IPS DF 19.7 (cell line): ENCODE results near the gene IBTK.
"Not testable (repeated sequence)": the region's sequence is repeated elsewhere in the genome, so short reads cannot be mapped to it uniquely, and the experiment has no call there.

Experiments
- DNase-seq: peaks from one replicate; pipeline ENCODE4 v3.0.0-alpha.2; 2013; ENCODE audit warnings: low read depth, low spot score

IBTK gene, protein sequence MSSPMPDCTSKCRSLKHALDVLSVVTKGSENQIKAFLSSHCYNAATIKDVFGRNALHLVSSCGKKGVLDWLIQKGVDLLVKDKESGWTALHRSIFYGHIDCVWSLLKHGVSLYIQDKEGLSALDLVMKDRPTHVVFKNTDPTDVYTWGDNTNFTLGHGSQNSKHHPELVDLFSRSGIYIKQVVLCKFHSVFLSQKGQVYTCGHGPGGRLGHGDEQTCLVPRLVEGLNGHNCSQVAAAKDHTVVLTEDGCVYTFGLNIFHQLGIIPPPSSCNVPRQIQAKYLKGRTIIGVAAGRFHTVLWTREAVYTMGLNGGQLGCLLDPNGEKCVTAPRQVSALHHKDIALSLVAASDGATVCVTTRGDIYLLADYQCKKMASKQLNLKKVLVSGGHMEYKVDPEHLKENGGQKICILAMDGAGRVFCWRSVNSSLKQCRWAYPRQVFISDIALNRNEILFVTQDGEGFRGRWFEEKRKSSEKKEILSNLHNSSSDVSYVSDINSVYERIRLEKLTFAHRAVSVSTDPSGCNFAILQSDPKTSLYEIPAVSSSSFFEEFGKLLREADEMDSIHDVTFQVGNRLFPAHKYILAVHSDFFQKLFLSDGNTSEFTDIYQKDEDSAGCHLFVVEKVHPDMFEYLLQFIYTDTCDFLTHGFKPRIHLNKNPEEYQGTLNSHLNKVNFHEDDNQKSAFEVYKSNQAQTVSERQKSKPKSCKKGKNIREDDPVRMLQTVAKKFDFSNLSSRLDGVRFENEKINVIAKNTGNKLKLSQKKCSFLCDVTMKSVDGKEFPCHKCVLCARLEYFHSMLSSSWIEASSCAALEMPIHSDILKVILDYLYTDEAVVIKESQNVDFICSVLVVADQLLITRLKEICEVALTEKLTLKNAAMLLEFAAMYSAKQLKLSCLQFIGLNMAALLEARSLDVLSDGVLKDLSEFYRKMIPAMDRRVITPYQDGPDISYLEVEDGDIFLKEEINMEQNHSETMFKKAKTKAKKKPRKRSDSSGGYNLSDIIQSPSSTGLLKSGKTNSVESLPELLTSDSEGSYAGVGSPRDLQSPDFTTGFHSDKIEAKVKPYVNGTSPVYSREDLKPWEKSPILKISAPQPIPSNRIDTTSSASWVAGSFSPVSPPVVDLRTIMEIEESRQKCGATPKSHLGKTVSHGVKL (N-terminal part only)

DNA sequence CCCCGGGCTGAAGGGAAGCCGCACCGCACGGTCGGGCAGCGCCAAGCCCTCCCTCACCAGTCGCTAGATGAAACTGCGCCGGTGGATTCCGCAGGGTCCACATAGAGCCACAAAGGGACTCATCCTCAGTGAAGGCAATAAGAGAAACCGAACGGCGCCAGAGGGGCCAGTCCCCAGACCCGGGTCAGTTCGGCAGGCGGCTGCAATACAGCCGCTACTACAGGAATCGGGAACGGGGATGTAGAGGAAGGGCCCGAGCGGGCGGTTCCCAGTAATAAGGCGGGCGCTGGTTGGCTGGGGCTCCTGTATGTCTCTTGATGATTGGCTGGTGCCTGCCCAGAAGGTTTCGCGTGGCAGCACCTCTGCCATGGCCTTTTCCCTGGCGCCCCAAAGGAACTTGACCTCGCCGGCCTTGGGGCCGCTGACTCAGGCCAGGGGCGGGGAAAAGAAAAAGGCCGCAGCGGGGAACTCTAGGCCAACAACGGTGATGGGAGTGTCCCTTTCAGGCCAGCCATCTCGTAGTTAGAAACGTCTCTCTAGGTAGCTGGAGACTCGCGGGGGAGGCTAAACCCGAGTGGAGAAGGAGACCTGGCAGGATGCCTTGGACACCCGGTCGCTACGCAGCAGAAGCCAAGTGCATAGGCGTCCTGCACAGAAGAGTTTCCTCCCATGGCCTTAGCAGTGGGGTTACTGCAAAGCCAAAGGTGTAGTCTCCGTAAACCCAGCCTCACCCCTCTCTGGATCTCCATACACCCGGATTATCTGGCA lies at the start of gene IBTK:
TSS of gene IBTK (minus strand) at position 240 of the 768 bp plus-strand sequence. CDS start 7,258 bp downstream, outside the sequence.
- peak; percentile 56 for DNase-seq

DNA sequence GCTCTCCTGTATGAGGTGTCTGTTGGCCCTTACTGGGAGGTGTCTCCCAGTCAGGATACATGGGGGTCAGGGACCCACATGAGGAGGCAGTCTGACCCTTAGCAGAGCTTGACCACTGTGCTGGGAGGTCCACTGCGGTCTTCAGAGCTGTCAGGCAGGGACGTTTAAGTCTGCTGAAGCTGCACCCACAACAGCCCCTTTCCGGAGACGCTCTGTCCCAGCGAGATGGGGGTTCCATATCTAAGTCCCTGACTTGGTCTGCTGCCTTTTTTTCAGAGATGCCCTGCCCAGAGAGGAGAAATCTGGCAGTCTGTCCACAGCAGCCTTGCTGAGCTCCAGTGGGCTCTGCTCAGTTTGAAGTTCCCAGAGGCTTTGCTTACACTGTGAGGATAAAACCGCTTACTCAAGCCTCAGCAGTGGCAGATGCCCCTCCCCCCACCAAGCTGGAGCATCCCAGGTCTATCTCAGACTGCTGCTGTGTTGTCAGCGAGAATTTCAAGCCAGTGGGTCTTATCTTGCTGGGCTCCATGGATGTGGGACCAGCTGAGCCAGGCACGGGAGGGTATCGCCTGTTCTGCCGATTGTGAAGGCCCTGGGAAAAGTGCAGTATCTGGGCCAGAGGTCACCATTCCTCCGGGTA lies 36.3 kb upstream of the IBTK start:
- no peak for DNase-seq

DNA sequence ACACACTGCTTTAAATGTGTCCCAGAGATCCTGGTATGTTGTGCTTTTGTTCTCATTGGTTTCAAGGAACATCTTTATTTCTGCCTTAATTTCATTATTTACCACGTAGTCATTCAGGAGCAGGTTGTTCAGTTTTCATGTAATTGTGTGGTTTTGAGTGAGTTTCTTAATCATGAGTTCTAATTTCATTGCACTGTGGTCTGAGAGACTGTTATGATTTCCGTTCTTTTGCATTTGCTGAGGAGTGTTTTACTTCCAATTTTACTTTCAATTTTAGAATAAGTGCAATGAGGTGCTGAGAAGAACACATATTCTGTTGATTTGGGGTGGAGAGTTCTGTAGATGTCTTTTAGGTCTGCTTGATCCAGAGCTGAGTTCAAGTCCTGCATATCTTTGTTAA lies 34.0 kb upstream of the IBTK start:
- not testable (repeated sequence) for DNase-seq

DNA sequence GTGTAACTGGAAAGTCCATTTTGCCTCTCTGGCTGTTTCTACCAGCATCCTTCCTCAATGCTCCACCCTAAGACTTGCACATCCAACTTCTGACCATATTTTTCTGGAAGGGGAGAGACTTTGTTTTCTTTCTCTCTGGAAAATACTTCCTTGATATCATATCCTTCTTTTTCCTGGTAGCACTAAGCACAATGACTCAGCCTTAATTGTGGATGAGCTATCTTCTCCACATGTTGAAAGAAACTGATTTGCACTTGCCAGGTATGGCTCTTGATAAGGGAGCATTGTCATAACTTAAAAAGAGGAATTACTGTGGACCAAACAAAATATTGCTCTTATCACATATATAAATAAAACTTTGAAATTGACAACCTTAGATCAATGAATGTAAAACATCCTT lies 30.1 kb upstream of the IBTK start:
- DNase-seq, result no peak

DNA sequence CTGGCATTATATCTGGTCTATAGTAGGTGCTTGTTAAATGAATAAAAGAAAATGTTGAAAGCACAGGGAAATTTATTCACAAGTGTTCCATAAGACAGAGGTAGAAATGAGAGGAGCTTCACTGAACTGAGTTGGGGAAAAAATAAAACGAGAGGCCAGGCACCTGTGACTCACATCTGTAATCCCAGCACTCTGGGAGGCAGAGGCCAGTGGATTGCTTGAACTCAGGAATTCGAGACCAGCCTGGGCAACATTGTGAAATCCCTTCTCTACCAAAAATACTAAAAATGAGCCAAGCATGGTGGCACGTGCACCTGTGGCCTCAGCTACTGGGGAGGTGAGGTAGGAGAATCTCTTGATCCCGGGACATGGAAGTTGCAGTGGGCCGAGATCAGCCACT lies 28.1 kb upstream of the IBTK start:
- no peak for DNase-seq

DNA sequence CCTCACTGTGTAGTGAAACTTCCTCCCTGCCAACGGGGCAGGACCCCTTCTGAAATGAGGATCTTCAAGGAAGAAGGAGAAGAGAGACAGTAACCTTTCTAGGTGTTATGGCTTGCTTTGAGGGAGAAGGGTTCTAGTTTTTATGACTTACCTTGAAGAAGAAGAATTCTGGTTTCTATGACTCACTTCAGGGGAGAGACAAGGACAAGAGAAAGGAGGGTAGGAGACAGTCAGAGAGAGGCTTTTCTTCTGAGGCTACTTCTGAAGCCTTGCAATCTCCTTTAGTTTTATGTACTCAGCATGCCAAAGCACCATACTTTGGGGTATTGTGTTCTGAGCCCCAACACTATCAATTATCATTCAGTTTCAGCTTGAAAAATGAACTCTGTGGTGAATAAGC lies 25.8 kb upstream of the IBTK start:
- no peak for DNase-seq

DNA sequence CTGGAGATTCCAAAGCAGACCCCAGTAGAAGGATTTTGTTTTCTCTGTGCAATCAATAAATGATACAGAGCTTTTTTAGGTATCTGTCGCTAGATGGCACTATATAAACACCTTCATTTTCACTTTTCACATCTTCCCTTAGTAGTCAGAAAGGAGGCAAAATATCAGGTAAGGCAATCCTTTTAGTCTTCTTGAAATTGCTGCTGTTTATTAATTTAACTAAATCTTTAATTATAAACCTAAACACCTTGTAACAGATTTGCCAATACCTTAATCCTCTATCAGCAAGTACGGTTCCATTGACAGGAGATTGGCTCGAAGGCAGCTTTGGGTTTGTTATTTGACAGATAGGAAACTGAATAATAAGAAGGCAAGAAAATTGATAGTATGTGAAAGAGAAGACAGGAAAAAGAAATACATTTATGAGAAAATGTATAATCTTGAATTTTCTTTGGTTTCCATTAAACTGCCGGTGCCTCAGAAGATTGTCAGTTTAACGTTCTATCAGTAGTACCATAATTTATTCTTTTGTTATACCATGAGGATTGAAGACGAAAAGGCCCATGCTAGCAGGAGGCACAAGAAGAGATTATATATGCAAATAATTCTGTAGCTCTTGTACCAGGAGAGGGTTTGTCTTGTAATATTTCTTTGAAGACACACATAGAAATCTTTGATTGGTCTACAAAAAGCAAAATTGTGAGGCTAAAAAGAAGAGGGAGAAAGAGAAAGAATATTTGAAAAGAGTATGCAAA lies 23.5 kb upstream of the IBTK start:
- DNase-seq, result no peak

DNA sequence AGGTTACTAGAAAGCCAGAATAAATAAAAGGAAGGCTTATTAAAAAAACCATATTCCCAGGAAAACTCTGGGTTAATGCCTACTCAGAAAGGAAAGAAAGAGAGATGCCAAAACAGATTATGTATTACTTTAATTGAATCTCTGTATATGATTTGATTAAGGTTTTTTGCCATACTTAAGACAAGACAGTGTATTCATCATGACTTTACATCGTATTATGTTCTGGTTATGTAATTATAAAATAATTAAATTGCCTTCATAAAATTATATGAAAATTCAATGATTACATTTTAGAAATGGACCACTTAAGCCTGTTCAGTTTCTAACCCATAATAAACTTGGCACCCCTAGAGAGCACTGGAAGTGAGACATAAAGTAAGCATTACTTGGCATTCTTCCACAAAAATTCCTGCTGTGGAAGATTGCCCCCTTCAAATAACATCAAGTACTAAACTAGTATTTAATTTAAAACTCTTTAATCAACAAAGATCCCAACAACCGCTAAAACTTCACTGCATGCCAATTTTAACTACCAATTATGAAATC lies 20.8 kb upstream of the IBTK start:
- no peak for DNase-seq

DNA sequence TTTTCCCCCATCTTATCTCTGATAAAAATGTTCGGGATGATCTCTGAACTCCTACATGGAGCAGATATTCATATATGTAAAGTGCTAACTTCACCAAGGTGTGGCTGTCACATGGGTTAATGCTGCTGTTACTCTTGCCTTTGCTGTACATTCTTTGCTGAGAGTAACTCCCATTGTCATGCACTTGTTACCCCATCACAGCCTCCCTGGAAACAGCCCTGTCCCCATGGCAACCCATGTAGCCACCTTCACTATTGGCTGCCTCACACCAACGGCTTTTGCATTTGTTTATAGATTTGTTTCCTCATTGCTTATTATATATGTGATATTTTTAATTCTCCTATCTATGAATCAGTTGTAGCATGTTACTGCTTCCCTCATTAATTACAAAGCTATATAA lies 17.3 kb upstream of the IBTK start:
- peak; percentile 57 for DNase-seq

DNA sequence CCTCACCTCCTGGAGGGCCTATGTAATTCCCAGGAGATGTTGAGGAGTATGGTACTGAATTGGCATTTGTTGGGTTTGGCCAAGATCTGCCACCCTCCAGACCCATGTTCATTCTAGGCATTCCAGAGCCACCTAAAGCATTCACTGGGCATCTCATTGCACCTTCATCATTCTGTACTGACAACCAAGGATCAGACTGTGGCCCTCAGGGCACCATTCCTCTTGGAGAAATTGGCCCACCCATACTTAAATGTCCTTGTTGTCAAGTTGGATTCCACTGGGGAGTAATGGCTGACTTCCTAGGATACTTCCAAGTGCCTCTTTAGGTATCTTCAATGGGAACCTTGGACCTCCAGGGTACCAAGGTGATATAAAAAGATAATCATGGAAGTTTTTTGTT lies 16.8 kb upstream of the IBTK start:
- no peak for DNase-seq

DNA sequence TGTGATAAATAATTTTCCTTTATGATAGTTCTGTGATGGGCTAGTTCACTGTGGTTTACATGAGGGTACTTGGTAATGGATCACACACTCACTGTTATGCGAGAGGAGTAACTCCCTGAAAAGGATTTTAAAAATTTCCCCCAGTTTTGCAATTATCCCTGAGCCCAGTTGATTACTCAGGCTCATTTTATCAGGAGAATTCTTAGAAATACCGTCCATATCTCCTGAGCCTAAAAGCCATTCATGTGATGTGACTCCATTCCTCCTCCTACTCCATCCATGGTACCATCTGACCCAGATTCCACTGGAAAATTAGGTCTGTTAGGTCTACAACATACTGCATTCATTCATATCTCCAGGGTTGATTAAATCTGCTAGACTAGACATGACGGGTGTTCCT lies 16.4 kb upstream of the IBTK start:
- no peak for DNase-seq

DNA sequence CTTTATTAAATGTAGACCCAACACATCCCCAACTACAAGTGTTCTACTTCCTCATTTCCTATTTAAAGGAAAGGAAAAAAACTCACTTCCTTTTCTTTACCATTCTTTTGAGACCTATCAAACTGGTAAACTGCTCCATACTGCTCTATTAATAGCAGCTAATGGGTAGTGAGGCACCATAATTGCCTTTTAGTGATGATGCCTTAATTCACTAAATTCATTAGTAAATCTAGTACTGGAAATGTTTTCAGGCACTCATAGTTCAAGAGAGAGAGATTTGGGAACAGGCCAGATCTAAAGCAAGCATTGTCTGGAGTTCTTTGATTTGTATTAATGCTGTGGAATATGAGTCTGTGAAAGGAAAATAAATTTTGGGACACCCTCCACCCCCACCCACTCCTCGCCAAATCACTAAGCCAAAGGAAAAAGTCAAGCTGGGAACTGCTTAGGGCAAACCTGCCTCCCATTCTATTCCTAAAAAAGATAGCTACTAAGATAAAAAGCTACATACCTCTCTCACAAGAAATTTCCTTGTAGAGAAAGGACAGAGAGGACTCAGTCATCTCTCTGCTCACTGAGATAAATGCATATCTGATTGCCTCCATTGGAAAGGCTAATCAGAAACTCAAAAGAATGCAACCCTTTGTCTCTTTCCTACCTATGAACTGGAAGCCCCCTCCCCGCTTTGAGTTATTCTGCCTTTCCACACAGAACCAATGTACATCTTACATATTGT lies 13.6 kb upstream of the IBTK start:
- no peak for DNase-seq

DNA sequence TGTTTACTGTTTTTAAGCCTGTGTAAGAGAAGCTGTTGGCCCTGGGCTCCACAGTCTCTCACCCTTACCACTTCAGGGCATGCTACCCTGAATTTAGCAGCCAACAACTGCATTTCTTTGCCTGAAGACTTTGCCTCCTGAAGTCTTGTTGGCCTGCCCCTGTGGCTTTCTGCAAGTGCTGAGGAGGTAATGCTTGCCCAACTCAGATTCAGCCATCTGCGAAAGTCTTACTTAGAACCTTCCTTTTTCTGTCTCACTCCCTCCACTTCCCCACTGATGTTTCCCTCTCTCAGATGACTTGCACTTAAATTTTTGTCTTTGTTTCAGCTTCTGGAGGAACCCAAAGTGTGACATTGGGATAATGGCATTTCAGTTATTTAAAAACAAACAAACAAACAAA lies 11.8 kb upstream of the IBTK start:
- no peak for DNase-seq

DNA sequence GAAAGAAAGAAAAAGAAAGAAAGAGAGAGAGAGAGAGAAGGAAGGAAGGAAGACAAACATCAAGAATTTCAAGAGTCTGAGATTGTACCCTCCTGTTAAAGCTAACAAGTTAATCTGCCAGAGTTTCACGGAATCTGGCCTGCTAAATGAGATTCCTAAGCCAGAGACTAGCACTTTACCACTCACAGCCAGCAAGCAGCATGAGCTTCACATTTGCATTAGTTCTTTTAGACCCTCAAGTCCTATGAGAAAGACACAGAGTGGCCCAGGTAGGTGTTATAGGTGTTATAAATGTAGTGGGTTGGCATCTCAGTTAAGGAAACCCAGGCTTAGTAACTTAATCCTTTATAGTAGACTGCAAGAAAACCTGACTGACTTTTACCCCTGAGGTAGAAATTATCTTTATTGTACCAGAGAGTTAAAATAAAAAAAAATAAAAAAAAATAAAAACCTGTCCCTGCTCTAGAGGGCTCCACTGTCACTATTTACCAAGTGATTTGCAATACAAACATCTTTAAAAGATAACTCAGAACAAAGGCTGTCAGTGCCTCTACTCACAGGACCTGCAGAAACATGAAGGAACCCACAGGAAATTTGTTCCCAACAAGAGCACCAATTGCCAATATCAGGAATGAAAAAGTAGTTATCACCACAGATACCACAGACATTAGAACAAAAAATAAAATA lies 9.7 kb upstream of the IBTK start:
- no peak for DNase-seq

DNA sequence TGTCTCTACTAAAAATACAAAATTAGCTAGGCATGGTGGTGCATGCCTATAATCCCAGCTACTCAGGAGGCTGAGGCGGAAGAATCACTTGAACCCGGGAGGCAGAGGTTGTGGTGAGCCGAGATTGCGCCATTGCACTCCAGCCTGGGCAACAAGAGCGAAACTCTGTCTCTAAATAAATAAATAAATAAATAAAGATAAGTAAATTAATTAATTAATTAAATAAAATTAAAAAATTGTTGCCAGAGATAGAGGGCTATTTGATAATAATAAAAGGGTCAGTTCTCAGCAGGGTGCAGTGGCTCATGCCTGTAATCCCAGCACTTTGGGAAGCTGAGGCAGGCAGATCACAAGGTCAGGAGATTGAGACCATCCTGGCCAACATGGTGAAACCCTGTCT lies 7.2 kb upstream of the IBTK start:
- not testable (repeated sequence) for DNase-seq

DNA sequence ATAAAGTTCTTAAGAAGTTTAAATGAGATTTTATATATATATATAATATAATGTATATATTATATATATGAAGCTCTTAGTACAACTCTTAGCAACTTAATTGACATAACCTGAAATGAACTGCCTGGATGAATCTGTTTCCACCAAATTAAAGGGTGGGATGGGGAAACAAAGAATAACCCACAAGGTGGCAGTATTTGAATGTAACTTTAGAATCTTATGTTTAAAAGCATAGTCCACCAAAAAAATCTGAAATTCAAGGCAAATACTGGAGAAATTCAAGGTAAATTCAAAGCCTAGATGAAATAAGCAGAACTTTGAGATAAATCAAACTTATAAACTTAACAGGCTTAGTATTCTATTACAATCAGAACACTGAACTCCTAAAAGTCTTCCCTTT lies 4.4 kb upstream of the IBTK start:
- DNase-seq, result no peak

DNA sequence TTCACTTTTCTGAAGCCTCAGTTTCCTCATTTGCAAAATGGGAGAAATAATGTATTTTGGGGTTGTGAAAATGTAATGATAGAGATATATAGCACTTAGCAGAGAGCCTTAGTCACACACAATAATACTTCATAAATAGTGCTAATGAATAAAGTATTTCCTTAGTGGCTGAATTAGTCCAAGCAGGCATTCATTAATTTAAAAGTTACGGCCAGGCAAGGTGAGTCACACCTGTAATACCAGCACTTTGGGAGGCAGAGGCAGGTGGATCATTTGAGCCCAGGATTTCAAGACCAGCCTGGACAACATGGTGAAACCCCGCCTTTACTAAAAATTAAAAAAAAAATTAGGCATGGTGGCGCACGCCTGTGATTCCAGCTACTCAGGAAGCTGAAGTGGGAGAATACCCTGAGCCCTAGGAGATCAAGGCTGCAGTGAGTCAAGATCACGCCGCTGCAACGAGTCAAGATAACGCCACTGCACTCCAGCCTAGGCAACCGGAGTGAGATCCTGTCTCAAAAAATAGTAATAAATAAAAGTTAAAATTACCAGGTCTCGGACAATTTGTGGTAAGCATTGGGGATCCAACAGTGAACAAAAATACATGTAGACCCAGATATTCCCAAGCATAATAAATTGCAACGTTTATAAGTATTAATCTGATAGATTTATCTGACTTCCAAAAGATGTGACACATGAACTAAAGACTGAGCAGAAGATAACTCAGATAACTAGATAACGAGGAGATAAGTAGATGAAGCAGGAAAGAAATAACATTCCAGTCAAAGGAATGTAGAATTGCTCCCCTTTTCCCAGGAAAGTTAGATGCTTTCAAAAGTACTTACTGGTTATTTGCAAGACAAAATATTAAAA lies 2.1 kb upstream of the IBTK start:
- no peak for DNase-seq

DNA sequence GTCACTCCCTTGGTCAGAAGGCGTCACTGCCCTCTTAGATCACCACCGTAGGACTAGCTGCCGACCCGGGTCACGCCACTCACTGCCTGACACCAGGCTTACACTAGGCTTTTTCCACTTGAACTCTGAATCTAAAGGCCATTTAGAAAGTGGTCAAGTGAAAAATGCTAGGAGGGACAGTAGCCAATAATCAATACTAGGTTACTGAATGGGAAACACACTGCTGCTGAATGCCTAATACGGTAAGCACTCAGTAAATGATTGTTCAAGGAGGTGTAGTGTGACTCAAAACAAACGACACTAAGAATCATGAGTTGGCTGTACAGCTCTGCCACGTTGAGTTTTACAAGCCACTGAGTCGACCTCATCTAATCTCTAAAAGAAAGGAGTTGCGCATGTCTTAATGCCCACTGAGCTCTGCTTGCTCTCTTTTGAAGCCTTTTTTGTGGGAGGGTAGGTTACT lies 760 bp upstream of the IBTK start:
- no peak for DNase-seq
